ENCODE measurements around the gene BCAS3.

GRCh38 chr17:60647705-60648104 lies 29.9 kb upstream of the BCAS3 start:
- no peak for TF ChIP-seq EZH2phosphoT487 (IDR thresholded peaks at IDR 0.05; ENCODE audit: low read depth)
- no peak for TF ChIP-seq CTCF (IDR thresholded peaks at IDR 0.05; ENCODE audit: low read depth, low read length)

Measured in OCI-LY3 (cell line).